Measurements from ENCODE around the gene RPAP2. TPM values are rescaled to one million over a fixed set of nuclear protein-coding genes. Genes with fewer than 3 reads are reported as not detected.

RPAP2 gene
- total and polyA plus RNA-seq, 2 of the 8 experiments (the other 6 are each of a cell fraction or from before 2014, with no cell fraction given), result 7.9 to 28.4 TPM

DNA sequence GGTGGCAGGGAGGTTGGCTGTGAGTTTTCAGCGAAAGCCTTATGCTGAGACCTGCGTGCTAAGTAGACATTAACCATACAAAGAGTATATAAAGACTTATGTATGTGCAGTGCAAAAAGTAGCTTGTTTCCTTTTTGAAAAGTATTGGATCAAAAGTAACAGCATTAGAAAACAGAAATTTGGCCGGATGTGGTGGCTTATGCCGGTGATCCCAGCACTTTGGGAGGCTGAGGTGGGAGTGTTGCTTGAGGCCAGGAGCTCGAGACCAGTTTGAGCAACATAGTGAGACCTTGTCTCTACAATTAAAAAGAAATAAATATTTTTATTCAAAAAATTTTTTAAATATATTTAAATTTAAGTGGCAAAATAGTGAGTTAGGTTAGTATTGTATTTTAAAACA, 2.2 kb downstream of the RPAP2 start (continued):
- no peak for TF ChIP-seq SIRT6 (IDR thresholded peaks at IDR 0.05; ENCODE audit: low read length)
- no peak for TF ChIP-seq GABPA (IDR thresholded peaks at IDR 0.05; ENCODE audit: borderline replicate concordance, insufficient read depth, low read length)
- no peak for TF ChIP-seq KDM5A (IDR thresholded peaks at IDR 0.05; ENCODE audit: low read length)
- TF ChIP-seq BCL11A (IDR thresholded peaks at IDR 0.05; ENCODE audit: low read depth in 2 of 2, low read length in 2 of 2), result no peak

Data from H1 (cell line).